ENCODE results near the gene HYAL3. TPM values are rescaled to one million over a fixed set of nuclear protein-coding genes. Genes with fewer than 3 reads are reported as not detected.

Gene HYAL3
- polyA plus RNA-seq, 1 experiment: 8.5 TPM

DNA sequence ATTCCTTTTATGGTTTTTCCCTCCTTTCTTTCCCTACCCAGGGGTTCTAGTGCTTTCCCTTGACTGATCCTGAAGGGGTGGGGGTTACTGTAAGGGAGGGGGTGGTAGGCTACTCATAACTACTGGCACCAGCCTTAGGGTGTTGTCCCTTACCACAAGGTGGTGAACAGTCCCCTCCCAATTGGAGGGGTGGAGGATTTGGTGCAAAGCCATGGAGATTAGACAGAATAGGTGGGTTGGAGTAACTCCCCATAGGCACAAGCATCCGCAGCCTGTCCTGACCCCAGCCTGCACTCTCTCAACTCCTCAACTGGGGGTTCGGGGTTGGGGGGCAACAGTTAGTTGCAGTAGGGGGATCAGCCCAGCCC, 25.9 kb upstream of the HYAL3 start:
- Histone ChIP-seq H3K36me3 (ENCODE audit: control insufficient read depth, insufficient read depth, low read length) (peaks cover 7% of the 10 kb centered on the region), H3K27me3 (ENCODE audit: control insufficient read depth, insufficient read depth, low read length) (no peaks in the 10 kb centered on the region), H3K4me3 (ENCODE audit: low read depth, low read length) (no peak overlapping the region)
- ChIA-PET POLR2A (no interaction called here), CTCF (interaction anchor here (0.6 to 3.0 kb wide), 17 partner anchors 10 to 204 kb away, joined by 3 to 32 read pairs (median 4); partner anchors contain the start of genes HYAL3 and NAA80)
- TF ChIP-seq, protein P1, sequence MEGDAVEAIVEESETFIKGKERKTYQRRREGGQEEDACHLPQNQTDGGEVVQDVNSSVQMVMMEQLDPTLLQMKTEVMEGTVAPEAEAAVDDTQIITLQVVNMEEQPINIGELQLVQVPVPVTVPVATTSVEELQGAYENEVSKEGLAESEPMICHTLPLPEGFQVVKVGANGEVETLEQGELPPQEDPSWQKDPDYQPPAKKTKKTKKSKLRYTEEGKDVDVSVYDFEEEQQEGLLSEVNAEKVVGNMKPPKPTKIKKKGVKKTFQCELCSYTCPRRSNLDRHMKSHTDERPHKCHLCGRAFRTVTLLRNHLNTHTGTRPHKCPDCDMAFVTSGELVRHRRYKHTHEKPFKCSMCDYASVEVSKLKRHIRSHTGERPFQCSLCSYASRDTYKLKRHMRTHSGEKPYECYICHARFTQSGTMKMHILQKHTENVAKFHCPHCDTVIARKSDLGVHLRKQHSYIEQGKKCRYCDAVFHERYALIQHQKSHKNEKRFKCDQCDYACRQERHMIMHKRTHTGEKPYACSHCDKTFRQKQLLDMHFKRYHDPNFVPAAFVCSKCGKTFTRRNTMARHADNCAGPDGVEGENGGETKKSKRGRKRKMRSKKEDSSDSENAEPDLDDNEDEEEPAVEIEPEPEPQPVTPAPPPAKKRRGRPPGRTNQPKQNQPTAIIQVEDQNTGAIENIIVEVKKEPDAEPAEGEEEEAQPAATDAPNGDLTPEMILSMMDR (IDR thresholded peaks at IDR 0.05; ENCODE audit: insufficient read depth, low read depth, low read length): no peak
- no peak for DNase-seq (ENCODE audit: low read depth)

DNA sequence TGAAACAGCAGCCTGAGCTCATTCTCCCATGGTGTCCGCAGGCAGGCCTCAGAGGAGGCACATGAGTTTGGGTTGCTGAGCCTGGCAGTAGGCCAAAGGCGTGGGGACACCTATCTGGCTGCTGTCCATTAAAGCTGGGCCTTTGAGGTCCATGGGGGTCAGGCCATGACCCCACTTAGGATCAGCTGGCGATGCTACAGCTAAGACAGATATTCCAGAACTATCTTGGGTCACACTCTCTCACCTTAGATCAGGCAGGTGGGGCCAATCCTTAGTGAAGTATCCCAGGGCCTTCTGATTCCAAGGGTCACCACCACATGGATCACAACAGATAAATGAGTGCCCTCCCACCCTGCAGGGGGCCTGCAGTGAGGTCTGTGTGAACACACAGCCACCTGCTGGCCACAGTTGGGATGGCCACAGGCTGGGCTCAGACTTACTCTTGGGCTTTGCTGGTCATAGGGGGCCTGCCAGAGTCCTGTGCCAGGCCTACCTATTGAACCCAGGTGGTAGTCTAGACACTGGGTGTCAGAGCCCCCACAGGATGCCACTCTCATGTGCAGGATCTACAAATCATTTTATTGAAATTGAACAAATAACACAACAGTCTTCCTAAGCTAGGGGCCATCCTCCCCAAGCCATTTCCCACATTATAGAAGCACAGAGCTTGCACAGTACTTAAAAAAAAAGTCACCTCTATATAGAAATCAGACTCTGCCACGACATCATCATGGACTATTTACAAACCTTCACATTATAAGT, 25.3 kb upstream of the HYAL3 start:
- H3K36me3 ChIP-seq (ENCODE audit: control insufficient read depth, insufficient read depth, low read length): peaks cover 5% of the 10 kb centered on the region
- TF ChIP-seq, protein P1 (IDR thresholded peaks at IDR 0.05; ENCODE audit: insufficient read depth, low read depth, low read length): peak; percentile 94
- POLR2A ChIA-PET: no interaction called here
- no peak overlapping the region for H3K4me3 ChIP-seq (ENCODE audit: low read depth, low read length)
- no peak for DNase-seq (ENCODE audit: low read depth)
- CTCF ChIA-PET: interaction anchor here (0.6 to 3.0 kb wide), 30 partner anchors 9 to 218 kb away, joined by 3 to 32 read pairs (median 4); partner anchors contain the start of genes HYAL3, LSMEM2 and NAA80
- H3K27me3 ChIP-seq (ENCODE audit: control insufficient read depth, insufficient read depth, low read length): no peaks in the 10 kb centered on the region

DNA sequence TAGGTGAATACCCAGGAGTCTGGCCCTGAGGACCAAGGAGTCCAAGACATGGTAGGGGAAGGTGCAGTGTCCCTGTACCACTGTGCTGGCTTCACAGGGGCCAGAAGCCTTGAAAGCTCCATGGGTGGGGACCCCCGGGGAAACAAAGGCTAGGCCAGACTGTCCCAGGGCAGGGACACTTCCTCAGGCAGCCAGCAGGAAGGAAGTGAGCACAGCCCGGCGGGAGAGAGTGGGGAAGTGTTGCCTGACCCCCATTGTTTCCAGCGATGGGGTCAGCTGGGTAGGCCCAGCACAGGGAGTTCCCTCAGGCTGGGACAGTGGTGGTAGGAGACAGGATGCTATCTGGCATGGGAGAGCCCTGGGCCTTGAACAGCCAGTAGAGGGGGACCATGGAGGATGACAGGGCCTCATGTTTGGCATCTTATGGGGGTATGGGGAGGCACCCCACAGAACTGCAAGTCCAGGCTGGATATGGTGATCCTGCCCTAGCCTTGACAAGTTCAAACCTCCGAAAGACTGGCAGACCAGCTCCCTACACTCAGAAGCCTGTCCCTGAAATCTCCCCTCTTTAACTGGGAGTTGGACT, 24.5 kb upstream of the HYAL3 start:
- ChIA-PET POLR2A (no interaction called here), CTCF (interaction anchor here (0.5 to 3.0 kb wide), 27 partner anchors 8 to 518 kb away, joined by 3 to 32 read pairs (median 4); partner anchors contain the start of genes HYAL3, LSMEM2 and NAA80)
- Histone ChIP-seq H3K4me3 (ENCODE audit: low read depth, low read length) (no peak overlapping the region), H3K27me3 (ENCODE audit: control insufficient read depth, insufficient read depth, low read length) (no peaks in the 10 kb centered on the region), H3K36me3 (ENCODE audit: control insufficient read depth, insufficient read depth, low read length) (peaks cover 8% of the 10 kb centered on the region)
- TF ChIP-seq, protein P1 (IDR thresholded peaks at IDR 0.05; ENCODE audit: insufficient read depth, low read depth, low read length): no peak
- no peak for DNase-seq (ENCODE audit: low read depth)

DNA sequence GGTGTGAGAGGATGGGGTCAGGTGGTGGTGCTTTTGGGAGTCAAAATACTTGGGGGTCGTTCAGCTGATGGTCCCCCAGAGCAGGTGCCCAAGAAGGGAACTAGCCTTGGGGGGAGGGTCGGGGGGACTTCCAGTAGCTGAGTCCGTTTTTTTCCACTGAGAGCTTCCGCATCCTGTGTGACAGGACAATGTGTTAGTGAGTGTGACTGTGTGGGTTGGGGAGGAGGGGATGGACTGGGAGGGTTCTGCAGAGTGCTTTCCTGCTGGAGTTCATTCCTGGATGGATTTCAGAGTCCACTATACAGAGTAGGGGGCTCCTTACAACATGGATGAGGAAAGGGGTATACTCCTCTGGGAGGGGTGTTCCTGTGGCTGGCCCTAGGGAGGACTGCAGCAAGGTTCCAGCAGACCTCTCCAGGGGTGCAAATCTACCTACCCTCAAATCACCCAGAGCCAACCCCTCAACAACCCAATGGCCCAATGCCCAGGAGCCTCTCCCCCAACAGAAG, 23.9 kb upstream of the HYAL3 start:
- TF ChIP-seq, protein P1 (IDR thresholded peaks at IDR 0.05; ENCODE audit: insufficient read depth, low read depth, low read length): no peak
- Histone ChIP-seq H3K36me3 (ENCODE audit: control insufficient read depth, insufficient read depth, low read length) (peaks cover 11% of the 10 kb centered on the region), H3K27me3 (ENCODE audit: control insufficient read depth, insufficient read depth, low read length) (no peaks in the 10 kb centered on the region), H3K4me3 (ENCODE audit: low read depth, low read length) (no peak overlapping the region)
- POLR2A ChIA-PET: no interaction called here
- DNase-seq (ENCODE audit: low read depth): no peak
- CTCF ChIA-PET: interaction anchor here (0.5 to 3.0 kb wide), 14 partner anchors 8 to 518 kb away, joined by 3 to 20 read pairs (median 4); partner anchors contain the start of genes HYAL3, LSMEM2 and NAA80

Data from BJ (cell line).